NCI-H2081 (cell line): ENCODE measurements around the gene EMILIN3.
A peak's percentile ranks its signal among the peaks of the same experiment; 100 is the strongest.

Experiments used
- DNase-seq, 2 experiments: peaks; one replicate each; lab custom pipeline; 2025; lab: John Stamatoyannopoulos, UW

Gene EMILIN3

DNA sequence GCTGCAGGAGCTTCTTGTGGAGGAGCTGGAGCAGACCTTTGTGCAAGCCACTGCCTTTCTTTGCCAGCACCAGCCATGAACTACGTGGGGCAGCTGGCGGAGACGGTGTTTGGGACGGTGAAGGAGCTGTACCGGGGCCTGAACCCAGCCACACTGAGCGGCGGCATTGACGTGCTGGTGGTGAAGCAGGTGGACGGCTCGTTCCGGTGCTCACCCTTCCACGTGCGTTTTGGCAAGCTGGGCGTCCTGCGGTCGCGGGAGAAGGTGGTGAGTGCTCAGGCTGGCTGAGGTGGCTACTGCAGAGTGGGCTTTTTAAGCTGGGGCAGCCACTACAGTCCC lies 20.9 kb downstream of the EMILIN3 start:
- DNase-seq: no peak

DNA sequence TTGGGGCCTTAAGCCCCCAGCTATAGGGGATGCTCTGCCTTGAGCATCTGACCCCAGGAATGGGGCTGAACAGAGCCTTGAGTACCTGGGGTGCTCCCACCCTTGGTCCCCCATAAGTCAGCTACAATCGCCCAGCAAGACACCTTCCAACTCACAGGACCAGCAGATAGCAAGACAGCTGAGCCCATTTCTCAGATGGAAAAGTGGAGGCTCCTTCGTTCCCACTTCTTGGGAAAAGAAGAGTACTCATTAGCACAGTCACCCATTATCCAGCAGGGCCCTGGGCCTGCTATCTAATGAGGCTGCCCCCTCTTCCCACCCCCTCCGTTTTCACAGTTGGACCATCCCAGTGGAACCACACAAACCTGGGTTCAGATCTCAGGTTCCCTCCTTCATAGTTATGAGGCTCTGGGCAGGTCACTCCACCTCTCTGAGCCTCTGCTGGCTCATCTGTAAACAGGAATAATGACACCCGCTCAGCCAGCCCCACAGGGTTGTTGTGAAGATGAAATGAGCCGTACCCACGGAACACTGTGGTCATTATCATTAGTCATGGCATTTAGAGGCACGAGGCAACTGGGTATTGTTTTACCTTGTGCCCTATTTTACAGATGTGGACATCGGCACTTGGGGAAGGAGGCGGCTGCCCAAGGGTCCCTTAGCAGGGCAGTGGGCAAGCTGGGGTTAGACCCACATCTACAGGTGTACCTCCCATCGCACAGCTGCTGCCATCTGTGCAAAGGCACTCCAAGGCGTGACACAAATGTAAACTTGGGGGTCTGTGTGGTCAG lies 21.5 kb downstream of the EMILIN3 start:
- DNase-seq: no peak

DNA sequence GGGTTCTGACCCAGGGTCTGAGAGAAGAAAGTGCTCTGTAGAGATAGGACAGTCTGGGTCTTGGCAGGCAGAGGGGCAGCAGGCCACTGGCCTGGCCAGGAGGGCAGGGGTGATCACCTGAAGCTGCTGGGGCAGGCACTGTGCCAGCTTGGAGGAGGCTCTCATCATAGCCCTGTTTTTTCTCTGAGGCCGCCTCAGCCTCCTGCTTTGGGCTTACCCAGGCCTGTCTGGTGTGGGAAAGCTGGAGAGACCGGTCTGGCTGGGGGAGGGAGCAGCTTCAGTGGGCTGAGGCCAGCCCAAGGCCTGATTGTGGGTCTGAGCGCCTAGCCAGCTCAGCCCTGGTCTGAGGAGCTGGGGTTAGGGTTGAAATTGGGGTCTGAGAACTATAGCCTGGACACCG lies 22.1 kb downstream of the EMILIN3 start:
- DNase-seq: no peak

DNA sequence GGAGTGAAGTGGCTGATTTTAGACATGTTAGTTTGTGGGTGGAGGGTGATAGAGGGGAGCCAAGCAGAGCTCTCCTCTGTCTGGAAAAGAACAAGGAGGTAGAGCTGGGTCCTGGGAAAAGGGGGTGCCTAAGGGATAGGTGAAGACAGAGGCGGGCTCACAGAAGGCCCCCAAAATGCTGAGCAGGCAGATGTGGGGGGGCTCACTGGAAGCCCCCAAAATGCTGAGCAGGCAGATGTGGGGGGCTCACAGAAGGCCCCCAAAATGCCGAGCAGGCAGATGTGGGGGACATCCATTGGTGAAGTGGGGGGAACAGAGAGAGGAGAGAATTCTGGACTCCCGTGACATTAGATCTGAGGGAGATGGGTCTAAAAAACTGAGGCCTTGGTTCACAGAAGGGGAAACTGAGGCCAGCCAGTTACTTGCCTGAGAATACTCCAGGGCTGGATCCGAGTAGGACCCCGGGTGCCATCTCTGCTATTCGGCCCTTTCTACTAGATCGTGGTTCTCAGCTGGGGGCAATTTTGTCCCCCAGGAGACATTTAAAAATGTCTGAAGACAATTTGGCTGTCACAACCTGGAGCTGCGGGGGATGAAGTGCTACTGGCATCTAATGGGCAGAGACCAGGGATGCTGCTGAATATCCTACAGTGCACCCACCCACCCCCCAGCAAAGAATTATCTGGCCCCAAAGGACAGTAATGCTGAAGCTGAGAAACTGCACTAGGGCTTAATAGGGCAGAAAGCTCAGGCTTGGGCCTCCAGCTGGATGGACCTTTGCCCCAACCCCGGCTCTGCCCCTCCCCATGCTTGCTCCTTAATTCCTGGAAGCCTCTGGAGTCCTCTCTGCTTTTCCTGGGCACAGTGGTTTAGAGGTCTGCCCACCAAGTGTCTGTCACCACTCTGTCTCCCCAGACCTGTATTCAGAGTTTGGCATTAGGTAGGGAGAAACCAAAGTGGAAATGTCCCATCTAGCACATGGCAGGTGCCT lies 23.8 kb downstream of the EMILIN3 start:
- DNase-seq: no peak

DNA sequence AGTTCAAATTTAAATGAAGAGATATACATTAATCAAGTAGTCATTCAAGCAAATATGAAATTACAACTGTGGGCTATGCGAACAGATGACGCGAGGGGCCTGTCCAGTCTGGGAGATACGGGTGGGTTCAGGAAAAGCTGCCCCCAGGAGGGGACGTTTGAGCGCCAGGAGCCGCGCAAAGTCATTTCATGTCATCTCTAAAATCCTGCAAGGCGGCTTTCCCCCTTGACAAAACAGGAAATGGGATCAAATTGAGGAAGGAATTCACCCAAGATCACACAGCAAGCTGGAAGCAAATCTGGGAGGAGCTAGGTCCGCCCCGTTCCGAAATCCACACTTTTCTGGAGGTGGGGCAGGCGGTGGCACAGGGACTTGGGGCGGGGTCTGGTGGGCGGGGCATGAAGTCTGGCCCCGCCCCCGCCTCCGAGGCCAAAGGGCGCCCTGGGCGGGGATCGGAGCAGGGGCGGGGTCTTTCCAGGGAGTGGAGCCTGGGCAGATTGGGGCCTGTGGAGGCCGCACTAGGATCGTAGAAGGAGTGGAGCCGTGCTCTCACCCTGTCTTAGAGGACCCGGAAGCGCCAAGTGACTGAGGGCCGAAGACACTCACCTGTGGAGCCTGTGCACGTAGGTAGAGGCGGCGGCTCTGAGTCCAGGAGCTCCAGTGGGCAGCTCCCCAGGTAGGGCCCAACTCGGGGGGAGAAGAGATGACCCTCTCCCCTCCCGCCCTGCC lies 26.1 kb downstream of the EMILIN3 start, which contains the start of gene LPIN3:
Gene LPIN3, plus strand, starts transcription at position 495 of the 729 bp plus-strand sequence. CDS start 4,983 bp downstream, outside the sequence.
- peak; percentile 45 to 65 for DNase-seq

DNA sequence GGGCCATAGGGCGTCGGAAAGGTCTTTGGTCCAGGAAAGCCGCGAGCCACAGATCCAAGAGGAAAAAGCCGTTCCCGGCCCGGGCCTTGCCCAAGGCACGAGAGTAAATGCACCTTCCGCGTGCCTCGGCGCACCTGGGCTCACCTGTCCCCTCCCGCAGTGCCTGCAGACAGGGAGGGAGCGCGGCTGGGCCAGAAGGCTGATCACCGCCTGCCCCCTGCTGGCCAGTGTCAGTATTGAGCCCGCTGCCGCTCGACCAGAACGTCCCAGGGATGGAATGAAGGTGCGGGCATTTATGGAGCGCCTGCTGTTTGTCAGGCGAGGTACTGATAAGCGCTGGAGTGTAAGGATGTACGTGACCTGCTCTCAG lies 26.7 kb downstream of the EMILIN3 start:
- peak; percentile 80 to 85 for DNase-seq

DNA sequence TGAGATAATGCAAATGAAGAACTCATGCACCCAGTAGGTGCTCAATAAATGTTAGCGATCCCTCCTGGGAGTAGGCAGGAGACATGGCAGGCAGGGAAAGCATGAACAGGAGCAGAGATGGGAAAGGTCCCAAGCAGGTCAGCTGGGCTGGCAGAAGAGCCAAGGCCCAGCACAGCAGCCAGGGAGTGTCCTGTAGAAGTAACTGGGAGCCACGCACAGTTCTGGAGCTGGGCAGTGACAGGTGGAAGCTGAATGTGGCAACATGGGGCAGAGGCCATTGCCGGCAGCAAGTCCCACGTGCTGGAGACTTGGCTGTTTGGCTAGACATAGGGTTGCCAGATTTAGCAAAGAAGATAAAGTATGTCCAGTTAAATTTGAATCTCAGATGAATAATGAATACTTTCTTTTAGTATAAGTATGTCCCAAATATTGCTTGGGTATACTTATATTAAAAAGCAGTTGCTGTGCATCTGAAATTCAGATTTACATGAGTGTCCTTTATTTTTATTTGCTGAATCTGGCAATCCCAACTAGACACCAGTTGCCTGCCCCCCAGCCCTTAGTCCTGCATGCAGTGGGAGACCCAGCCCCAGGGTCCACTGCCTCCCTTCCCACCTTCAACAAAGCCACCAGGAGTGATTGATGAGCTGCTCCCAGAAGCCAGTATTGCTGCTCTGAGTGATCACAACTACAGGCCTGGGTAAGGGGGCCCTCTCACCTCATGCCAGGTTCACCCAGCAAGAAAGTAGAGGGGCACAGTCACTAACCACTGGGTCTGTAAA lies 29.7 kb downstream of the EMILIN3 start:
- DNase-seq: no peak

DNA sequence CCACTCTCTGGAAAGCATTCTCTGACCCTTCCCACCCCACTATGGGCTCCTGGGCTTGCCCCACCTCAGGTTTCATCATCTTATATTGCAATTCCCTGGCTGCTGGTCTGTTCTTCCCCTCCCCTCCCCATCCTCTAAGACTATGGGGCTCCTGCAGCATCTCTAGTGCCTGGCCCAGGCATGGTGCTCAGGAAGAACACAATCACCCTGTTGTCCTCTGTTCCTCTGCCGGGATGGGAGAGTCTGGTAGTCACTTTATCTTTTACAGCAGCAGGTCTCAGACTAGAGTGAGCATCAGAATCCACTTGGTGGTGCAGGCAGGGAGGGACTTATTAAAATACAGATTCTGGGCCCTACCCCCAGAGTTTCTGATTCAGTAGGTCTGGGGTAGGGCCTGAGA lies 31.0 kb downstream of the EMILIN3 start:
- no peak for DNase-seq

DNA sequence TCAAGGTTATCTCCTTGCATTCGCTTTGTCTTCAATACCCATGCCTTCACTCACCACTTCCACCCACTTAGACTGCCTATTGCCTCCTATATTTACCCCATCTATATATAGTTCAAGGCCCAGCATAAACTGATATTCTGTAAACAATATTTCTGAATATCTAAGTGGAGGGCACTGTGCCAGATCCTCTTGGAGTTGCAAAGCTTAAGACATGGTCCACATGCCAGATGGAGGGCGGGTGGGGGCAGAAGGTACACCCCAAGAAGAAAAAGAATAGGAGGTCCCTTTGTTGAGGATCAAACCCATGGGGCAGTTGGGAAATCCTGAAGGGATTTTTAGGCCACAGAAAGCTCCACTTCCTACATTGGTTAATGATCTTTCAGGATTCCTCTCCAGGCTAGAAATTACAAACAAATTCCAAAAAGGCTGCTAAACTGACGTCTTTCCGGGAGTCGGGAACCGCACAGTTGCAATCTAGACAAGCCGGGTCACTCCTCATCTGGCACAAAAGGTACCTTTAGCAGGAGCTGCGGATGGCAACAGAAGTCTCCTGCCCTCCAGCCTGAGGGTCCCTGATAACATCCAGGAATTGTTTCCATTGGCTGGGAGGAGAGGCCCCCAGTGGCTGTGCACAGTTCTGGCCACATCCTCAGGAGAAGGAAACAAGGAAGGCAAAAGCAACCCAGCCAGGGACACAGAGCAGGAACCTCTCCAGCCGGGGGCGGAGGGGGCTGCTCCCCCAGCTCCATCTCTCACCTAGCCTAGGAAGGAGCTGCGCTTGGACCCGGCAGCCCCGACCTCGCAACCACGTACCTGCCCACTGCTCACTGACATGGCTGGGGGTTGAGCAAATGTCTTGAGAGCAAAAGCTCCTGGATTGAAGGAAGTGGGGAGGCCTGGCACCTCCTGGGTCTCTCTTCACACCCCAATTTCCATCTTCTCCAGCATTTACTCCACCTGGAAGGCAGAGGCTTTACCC lies 31.9 kb downstream of the EMILIN3 start:
- DNase-seq: no peak

DNA sequence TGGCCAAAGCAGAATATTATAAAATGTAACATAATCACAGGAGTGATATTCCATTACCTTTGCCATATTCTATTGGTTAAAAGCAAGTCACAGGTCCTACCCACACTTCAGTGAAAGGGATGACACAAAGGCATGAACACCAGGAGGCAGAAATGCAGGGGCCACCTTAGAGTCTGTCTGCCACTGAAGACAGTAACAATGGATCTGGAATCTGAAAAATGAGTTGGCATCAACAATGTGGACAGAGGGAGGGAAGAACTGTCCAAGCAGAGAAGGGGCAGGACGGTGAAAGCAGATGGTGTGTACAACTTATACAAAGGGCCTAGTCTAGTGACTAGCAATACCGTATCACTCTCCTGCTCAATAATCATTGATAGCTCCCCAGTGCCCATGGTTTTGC lies 32.6 kb downstream of the EMILIN3 start:
- no peak for DNase-seq

DNA sequence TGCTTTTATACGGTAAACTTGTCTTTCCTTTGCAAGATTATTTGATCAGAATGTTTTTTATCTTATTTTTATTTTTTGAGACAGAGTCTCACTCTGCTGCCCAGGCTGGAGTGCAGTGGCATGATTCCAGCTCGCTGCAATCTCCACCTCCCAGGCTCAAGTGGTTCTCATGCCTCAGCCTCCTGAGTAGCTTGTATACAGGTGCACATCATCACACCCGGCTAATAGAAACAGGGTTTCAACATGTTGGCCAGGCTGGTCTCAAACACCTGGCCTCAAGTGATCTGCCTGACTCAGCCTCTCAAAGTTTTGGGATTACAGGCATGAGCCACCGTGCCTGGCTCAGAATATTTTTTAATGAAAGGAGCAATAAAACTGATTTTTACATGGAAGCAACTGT lies 34.9 kb downstream of the EMILIN3 start:
- no peak for DNase-seq

DNA sequence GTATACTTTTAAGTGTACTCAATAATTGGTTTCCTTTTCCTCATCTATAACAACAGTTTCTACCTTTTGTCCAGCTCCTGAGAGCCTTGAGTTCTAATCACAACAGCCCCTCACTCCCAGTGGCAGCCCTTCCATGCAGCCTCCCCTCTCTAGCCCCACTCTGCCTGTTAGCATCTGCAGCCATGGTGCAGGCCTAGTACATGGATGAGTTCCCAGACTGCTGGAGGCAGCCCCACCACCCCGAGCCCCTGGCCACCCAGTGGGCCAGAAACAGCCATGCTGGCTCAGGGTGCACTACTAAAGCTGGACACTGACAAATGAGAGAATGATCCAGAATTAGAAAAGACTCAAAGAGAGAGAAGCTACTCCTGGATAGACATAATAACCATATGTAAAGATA lies 35.7 kb downstream of the EMILIN3 start:
- DNase-seq: no peak

DNA sequence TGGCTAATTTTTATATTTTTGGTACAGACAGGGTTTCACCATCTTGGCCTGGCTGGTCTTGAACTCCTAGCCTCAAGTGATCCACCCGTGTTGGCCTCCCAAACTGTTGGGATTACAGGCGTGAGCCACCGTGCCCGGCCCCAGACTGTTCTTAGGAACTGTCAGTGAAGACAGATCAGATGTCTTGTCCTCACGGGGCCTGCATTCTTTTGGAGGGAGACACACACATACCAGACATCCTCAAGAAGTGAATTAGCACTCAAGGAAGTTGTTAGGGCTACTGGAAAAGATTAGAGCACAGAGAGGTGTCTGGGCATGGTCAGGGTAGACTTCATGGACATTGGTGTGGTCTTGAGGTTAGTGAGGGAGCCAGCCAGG lies 36.3 kb downstream of the EMILIN3 start:
- no peak for DNase-seq

DNA sequence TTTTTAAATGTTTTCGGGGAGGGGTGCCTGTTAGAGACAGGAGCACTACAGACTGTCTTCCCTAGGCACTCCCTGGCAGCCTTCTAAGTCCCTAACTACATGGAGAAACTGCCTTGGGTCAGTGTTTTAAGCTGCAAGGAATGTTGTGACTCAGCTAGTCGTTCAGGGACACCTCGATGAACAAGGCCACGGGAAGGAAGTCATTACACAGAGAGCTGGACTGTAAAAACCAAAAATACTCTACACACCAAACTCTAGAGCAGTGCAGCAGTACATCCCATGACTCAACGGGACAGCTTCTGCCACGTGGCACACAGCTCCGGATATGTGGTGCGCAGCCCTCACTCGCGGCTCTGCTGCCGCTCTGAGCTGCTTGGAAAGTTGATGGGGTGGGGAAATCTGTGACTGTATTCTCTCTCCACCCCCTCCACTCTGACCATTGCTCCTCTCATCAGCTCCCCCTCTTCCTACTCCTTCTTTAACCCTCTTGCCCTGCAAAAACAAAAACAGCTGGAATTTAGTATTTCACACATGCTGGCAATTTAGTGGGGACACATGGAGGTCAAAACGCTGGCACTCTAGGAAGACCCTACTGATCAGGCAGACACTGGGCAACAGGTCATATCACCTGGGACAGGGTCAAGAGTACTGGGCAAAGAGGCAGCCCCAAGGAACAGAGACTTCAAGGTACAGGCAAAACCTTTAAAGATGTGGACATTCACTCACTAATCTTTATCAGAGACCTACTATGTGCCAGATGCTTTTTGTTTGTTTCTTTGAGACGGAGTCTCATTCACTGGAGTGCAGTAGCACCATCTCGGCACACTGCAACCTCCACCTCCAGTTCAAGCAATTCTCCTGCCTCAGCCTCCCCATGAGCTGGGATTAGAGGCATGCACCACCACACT lies 36.9 kb downstream of the EMILIN3 start:
- no peak for DNase-seq

DNA sequence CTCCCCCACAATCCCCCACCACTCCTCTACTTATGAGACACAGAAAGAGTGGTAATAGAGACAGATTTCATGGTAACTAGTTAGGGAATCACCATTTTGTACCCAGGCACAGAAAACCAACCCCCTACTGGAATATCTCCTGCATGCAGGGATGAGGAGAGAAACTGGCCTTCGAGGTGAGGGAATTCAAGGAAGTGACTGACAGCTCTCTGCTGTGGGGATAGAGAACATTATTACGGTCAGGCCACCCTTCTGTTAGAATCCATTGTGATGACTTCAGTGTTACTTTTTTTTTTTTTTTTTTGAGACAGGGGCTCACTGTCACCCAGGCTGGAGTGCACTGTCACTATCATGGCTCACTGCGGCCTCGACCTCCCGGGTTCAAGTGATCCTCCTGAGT lies 39.4 kb downstream of the EMILIN3 start:
- no peak for DNase-seq

DNA sequence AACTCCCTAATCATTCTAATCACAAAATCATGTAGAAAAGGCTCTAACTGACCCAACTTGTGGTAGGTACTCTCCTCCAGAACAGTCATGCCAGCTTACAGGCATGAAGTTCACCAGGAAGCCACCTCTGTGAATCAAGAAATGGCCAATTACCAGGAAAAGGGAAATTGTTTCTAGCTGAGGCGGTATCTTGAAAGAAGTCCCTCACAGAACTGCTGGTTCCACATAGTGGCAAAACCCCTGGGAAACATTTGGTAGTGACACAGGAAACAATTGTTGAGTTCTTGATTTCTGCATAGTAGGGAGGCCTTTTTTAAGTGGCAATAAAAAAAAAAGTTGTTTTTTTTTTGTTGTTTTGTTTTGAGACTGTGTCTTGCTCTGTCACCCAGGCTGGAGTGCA lies 45.6 kb downstream of the EMILIN3 start:
- no peak for DNase-seq

DNA sequence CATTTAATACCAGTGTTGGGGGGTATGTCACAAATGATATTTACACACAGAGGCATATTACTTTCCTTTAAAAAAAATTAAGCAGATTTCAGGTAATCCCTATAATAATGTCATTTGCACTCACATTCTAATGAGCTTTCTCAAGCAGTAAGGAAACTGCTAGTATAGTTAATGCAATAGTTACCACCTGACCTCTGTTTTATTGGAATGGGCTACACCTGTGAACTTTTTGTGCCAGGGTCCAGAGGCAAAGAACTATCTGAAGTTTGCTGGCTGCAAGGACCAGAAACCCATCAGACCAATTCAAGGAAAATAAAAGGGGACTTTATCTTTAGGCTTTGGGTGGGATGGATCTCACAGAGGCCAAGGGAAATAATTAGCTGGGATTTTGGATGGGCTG lies 46.2 kb downstream of the EMILIN3 start:
- no peak for DNase-seq

DNA sequence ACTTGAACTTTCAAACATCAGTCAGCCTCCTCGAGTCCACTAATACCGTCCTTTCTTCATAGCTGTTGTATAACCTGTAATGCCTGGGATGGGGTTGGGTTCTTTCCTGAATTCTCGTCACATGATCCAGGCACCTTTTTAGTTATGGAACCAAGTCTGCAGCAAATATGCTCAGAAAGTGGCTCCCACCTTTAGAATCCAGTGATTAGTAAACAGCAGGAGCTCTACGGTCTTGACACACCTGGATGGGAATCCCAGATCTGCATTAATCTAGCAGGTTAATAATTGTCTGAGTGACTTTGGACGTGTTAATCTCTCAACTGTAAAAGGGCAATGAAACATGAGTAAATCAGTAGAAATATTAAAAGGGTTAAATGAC lies 48.4 kb downstream of the EMILIN3 start:
- DNase-seq: no peak

DNA sequence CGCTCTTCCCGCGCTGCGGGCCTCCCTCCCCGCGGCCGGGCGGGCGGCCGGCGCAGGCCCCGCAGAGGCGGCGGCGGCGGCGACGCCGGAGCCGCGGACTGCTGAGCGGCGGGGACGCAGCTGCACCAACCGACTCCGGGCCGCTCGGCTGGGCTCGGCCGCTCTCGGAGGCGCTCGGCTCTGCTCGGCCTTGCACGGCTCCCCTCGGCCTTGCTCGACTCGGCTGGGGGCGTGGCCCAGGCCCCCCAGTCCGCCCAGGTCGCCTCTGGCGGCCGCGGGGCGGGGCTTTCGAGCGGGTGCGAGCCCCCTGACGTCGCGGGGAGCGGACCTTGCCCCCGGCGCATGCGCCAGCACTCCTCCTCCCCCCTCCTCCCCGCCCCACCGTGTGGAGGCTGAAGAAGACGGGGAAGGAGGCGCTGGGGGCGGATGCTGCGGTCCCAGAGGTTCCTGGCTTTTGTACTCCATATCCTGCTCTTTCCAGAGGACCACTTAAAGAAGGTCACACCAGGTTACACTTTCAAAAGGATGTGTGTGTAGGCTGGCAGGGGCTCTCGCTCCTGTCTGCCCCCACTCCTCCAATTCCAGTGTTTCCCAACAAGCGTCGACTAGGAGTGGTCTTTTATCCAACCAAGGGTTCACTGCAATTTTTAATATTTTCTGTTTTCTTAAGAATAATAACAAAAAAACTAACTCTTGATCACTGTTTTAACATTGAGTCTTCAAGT lies 48.9 kb downstream of the EMILIN3 start, which contains the start of gene ZHX3:
Gene ZHX3, minus strand, starts transcription at position 186 of the 725 bp plus-strand sequence. CDS start 112,815 bp downstream, outside the sequence.
- peak; percentile 96 to 97 for DNase-seq
